ENCODE results near the gene SDR9C7.

GRCh38 chr12:56877195-56878009, 56.8 kb downstream of the SDR9C7 start:
- TF ChIP-seq CTCF (conservative IDR thresholded peaks at IDR 0.05; ENCODE audit: low read depth, low read length), result no peak
- no peak for TF ChIP-seq EZH2phosphoT487 (IDR thresholded peaks at IDR 0.05; ENCODE audit: borderline replicate concordance, low read length)
- no peak for TF ChIP-seq EZH2 (IDR thresholded peaks at IDR 0.05; ENCODE audit: low read length, unreplicated experiment)
